Panc1 (cell line): Measurements from ENCODE around the gene DBH.

ENCODE experiments used
- POLR2AphosphoS5 ChIP-seq: IDR thresholded peaks from 2 replicates; pipeline ENCODE4 v1.6.1; 2012; ENCODE audit warnings: mild to moderate bottlenecking, low read depth, low read length, moderate library complexity
- SIN3A ChIP-seq: IDR thresholded peaks from 2 replicates; pipeline ENCODE4 v1.6.1; 2012; ENCODE audit warnings: low read depth, mild to moderate bottlenecking, low read length, moderate library complexity, borderline replicate concordance; ENCODE audit not compliant: insufficient read depth
- TF ChIP-seq, protein P1 (sequence below): fragments of 450-650 bp; IDR thresholded peaks from 2 replicates; pipeline ENCODE4 v1.5.1; 2017; ENCODE audit warnings: mild to moderate bottlenecking
- TF ChIP-seq, protein P2 (sequence below), 2 experiments: IDR thresholded peaks; 2 replicates each; pipeline ENCODE4 v1.6.1; 2011 to 2012; ENCODE audit warnings: low read depth in 2 of 2, control low read depth in 1 of 2, low read length in 1 of 2, mild to moderate bottlenecking in 1 of 2, moderate library complexity in 1 of 2; ENCODE audit not compliant: insufficient read depth in 1 of 2

DNA sequence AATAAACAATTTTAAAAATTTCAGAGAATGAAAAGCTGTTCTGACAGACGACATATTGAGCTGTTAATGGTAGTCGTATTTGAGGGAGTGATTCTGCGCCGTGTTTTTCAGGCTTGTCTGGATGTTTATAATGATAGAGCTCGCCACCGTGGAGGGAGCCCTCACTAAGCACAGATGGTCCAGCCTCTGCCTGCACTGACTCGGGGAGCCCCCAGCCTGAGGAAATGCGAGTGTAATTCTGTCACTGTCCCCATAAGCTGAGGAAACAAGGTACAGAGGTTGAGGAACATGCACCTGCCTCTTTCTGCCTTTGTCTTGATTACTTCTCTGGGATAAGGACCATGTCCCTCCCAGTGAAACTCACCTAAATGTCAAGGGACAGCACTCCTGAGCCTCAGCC lies 7.4 kb upstream of the DBH start:
- TF ChIP-seq SIN3A (no peak), POLR2AphosphoS5 (no peak)
- TF ChIP-seq, protein P1, sequence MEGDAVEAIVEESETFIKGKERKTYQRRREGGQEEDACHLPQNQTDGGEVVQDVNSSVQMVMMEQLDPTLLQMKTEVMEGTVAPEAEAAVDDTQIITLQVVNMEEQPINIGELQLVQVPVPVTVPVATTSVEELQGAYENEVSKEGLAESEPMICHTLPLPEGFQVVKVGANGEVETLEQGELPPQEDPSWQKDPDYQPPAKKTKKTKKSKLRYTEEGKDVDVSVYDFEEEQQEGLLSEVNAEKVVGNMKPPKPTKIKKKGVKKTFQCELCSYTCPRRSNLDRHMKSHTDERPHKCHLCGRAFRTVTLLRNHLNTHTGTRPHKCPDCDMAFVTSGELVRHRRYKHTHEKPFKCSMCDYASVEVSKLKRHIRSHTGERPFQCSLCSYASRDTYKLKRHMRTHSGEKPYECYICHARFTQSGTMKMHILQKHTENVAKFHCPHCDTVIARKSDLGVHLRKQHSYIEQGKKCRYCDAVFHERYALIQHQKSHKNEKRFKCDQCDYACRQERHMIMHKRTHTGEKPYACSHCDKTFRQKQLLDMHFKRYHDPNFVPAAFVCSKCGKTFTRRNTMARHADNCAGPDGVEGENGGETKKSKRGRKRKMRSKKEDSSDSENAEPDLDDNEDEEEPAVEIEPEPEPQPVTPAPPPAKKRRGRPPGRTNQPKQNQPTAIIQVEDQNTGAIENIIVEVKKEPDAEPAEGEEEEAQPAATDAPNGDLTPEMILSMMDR: no peak
- TF ChIP-seq, protein P2, sequence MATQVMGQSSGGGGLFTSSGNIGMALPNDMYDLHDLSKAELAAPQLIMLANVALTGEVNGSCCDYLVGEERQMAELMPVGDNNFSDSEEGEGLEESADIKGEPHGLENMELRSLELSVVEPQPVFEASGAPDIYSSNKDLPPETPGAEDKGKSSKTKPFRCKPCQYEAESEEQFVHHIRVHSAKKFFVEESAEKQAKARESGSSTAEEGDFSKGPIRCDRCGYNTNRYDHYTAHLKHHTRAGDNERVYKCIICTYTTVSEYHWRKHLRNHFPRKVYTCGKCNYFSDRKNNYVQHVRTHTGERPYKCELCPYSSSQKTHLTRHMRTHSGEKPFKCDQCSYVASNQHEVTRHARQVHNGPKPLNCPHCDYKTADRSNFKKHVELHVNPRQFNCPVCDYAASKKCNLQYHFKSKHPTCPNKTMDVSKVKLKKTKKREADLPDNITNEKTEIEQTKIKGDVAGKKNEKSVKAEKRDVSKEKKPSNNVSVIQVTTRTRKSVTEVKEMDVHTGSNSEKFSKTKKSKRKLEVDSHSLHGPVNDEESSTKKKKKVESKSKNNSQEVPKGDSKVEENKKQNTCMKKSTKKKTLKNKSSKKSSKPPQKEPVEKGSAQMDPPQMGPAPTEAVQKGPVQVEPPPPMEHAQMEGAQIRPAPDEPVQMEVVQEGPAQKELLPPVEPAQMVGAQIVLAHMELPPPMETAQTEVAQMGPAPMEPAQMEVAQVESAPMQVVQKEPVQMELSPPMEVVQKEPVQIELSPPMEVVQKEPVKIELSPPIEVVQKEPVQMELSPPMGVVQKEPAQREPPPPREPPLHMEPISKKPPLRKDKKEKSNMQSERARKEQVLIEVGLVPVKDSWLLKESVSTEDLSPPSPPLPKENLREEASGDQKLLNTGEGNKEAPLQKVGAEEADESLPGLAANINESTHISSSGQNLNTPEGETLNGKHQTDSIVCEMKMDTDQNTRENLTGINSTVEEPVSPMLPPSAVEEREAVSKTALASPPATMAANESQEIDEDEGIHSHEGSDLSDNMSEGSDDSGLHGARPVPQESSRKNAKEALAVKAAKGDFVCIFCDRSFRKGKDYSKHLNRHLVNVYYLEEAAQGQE (IDR thresholded peaks at IDR 0.05; ENCODE audit: insufficient read depth in 1 of 2, low read depth in 2 of 2, low read length in 1 of 2): no peak
